SU-DHL-6 (cell line): ENCODE results near the gene CFAP300.

ENCODE experiments used
- H2AFZ ChIP-seq: fragments of 200-600 bp; sonication (generic); 2 replicates; pipeline ENCODE4 v1.6.1; 2014; ENCODE audit warnings: low read depth, mild to moderate bottlenecking, moderate library complexity, mixed read lengths, antibody characterized with exemption, low read length; ENCODE audit not compliant: severe bottlenecking
- H3F3A ChIP-seq: fragments of 200-600 bp; shearing (Covaris generic); 2 replicates; pipeline ENCODE4 v1.6.0; 2016; ENCODE audit warnings: antibody characterized with exemption, mild to moderate bottlenecking; ENCODE audit not compliant: insufficient read depth
- H3K27ac ChIP-seq: fragments of 200-600 bp; sonication (generic); 2 replicates; pipeline ENCODE4 v1.5.1; 2016; ENCODE audit warnings: low read depth, mild to moderate bottlenecking, low read length, moderate library complexity, mixed read lengths
- H3K27me3 ChIP-seq: fragments of 200-600 bp; sonication (generic), shearing (Covaris generic); 2 replicates; pipeline ENCODE4 v1.6.0; 2014; ENCODE audit warnings: mild to moderate bottlenecking, low read length
- H3K36me3 ChIP-seq: fragments of 200-600 bp; sonication (generic); 2 replicates; pipeline ENCODE4 v1.6.1; 2014; ENCODE audit warnings: mild to moderate bottlenecking, low read length, mixed read lengths
- H3K4me2 ChIP-seq: fragments of 300-600, 200-600 bp; shearing (Covaris generic), sonication (generic); 2 replicates; pipeline ENCODE4 v1.6.0; 2014; ENCODE audit warnings: low read length, low read depth, mild to moderate bottlenecking; ENCODE audit not compliant: poor library complexity, severe bottlenecking
- H3K4me3 ChIP-seq: fragments of 200-600 bp; sonication (generic); 2 replicates; pipeline ENCODE4 v1.5.1; 2014; ENCODE audit warnings: antibody characterized with exemption, low read length, mild to moderate bottlenecking, mixed read lengths; ENCODE audit not compliant: insufficient read depth, poor library complexity, severe bottlenecking
- H3K79me2 ChIP-seq: fragments of 200-600 bp; sonication (generic); 2 replicates; pipeline ENCODE4 v1.6.1; 2014; ENCODE audit warnings: mild to moderate bottlenecking, low read length, moderate library complexity; ENCODE audit not compliant: insufficient read depth
- H3K9ac ChIP-seq: fragments of 200-600 bp; sonication (generic); 2 replicates; pipeline ENCODE4 v1.7.0; 2014; ENCODE audit warnings: mild to moderate bottlenecking, low read length
- H3K9me2 ChIP-seq: fragments of 200-600 bp; sonication (generic); replicated peaks from 2 replicates; pipeline ENCODE4 v1.6.1; 2014; ENCODE audit warnings: low read length; ENCODE audit not compliant: insufficient read depth
- H3K9me3 ChIP-seq: fragments of 200-600 bp; sonication (generic); 2 replicates; pipeline ENCODE4 v1.6.1; 2014; ENCODE audit warnings: low read length, mixed read lengths; ENCODE audit not compliant: insufficient read depth
- H4K20me1 ChIP-seq: fragments of 200-600 bp; sonication (generic); 2 replicates; pipeline ENCODE4 v1.6.1; 2014; ENCODE audit warnings: low read depth, mild to moderate bottlenecking, antibody characterized with exemption, low read length, moderate library complexity, mixed read lengths
- EZH2phosphoT487 ChIP-seq: fragments of 200-600 bp; sonication (generic), shearing (Covaris generic); conservative IDR thresholded peaks from 2 replicates; pipeline ENCODE4 v1.6.1; 2018; ENCODE audit warnings: mild to moderate bottlenecking, antibody characterized with exemption, low read length, moderate library complexity, mixed read lengths
- TF ChIP-seq, protein P1 (sequence below): fragments of 200-600 bp; sonication (generic); IDR thresholded peaks from one replicate; pipeline ENCODE4 v1.5.1; 2017; ENCODE audit warnings: antibody characterized with exemption, mild to moderate bottlenecking, low read length, moderate library complexity; ENCODE audit not compliant: insufficient read depth, poor library complexity, severe bottlenecking

Gene CFAP300

GRCh38 chr11:102081313-102081712 lies 34.1 kb downstream of the CFAP300 start:
- H2AFZ ChIP-seq, result no peak overlapping the region
- H3K4me2 ChIP-seq, result no peak overlapping the region
- H3K36me3 ChIP-seq, result no peaks in the 10 kb centered on the region
- no peaks in the 10 kb centered on the region for H3K9me3 ChIP-seq
- no peak overlapping the region for H3K4me3 ChIP-seq
- no peaks in the 10 kb centered on the region for H3K9me2 ChIP-seq
- 0 out of 2 replicates have a peak, but pooled peaks cover 2% of the 10 kb centered on the region for H3K27me3 ChIP-seq
- H3K27ac ChIP-seq, result no peak overlapping the region
- H3K79me2 ChIP-seq, result no peaks in the 10 kb centered on the region
- H3F3A ChIP-seq, result no peaks in the 10 kb centered on the region
- H3K9ac ChIP-seq, result no peak overlapping the region
- no peaks in the 10 kb centered on the region for H4K20me1 ChIP-seq
- TF ChIP-seq EZH2phosphoT487, result no peak
- TF ChIP-seq, protein P1, sequence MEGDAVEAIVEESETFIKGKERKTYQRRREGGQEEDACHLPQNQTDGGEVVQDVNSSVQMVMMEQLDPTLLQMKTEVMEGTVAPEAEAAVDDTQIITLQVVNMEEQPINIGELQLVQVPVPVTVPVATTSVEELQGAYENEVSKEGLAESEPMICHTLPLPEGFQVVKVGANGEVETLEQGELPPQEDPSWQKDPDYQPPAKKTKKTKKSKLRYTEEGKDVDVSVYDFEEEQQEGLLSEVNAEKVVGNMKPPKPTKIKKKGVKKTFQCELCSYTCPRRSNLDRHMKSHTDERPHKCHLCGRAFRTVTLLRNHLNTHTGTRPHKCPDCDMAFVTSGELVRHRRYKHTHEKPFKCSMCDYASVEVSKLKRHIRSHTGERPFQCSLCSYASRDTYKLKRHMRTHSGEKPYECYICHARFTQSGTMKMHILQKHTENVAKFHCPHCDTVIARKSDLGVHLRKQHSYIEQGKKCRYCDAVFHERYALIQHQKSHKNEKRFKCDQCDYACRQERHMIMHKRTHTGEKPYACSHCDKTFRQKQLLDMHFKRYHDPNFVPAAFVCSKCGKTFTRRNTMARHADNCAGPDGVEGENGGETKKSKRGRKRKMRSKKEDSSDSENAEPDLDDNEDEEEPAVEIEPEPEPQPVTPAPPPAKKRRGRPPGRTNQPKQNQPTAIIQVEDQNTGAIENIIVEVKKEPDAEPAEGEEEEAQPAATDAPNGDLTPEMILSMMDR, result no peak

DNA sequence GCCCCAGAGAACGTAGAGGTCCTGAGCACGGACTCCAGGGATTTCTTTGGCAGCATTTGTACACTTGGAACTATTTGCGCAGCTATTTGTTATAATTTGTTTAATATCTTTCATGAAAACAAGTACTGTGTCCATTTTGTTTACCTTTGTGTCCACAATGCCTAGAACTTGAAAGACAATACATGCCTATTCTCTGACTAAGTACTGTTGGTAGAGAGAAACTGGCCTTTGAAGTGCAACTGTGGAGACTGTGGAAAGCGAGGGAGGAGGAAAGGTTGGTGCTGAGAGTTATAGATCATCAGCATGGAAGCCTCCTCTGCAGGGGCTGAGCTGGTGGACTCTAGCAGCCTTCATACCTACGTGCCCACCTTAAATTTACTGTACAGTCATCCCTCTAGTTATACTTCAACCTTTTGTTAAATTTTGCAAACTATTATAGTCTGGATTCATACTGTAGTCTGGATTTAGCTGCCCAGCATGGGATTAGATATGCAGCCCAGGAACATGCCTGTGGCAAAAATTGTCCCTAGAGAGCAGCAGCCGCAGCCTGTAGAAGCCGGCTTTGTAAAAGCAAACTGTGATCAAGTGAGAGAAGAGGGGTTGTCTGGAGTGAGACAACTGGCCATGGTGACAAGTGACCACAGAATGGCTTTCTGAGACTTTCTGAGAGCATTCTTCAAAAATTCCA lies 38.8 kb downstream of the CFAP300 start:
- H3K9me3 ChIP-seq, result no peaks in the 10 kb centered on the region
- no peaks in the 10 kb centered on the region for H3K79me2 ChIP-seq
- H3K9ac ChIP-seq, result no peak overlapping the region
- no peak for TF ChIP-seq EZH2phosphoT487
- TF ChIP-seq, protein P1, result no peak
- H4K20me1 ChIP-seq, result no peaks in the 10 kb centered on the region
- no peak overlapping the region for H3K4me3 ChIP-seq
- H3K27ac ChIP-seq, result no peak overlapping the region
- H3K9me2 ChIP-seq, result no peaks in the 10 kb centered on the region
- H3K27me3 ChIP-seq, result no peaks in the 10 kb centered on the region
- H3K36me3 ChIP-seq, result no peaks in the 10 kb centered on the region
- H2AFZ ChIP-seq, result no peak overlapping the region
- no peaks in the 10 kb centered on the region for H3F3A ChIP-seq
- no peak overlapping the region for H3K4me2 ChIP-seq

GRCh38 chr11:102097186-102097585 lies 49.9 kb downstream of the CFAP300 start:
- H3K27ac ChIP-seq, result no peak overlapping the region
- no peak overlapping the region for H3K9ac ChIP-seq
- no peaks in the 10 kb centered on the region for H3K36me3 ChIP-seq
- H2AFZ ChIP-seq, result no peak overlapping the region
- no peaks in the 10 kb centered on the region for H3K27me3 ChIP-seq
- no peaks in the 10 kb centered on the region for H4K20me1 ChIP-seq
- H3K9me3 ChIP-seq, result no peaks in the 10 kb centered on the region
- no peaks in the 10 kb centered on the region for H3K9me2 ChIP-seq
- no peak for TF ChIP-seq EZH2phosphoT487
- TF ChIP-seq, protein P1, result no peak
- H3K4me2 ChIP-seq, result no peak overlapping the region
- no peak overlapping the region for H3K4me3 ChIP-seq
- H3F3A ChIP-seq, result no peaks in the 10 kb centered on the region
- no peaks in the 10 kb centered on the region for H3K79me2 ChIP-seq
